IMR-90 (cell line): Measurements from ENCODE around the gene CARMIL1. TPM values are rescaled to one million over a fixed set of nuclear protein-coding genes. Genes with fewer than 3 reads are reported as not detected.

Source experiments
- ATAC-seq: fragments of 200-7000 bp; cut with Tn5 transposase; 2 replicates; pipeline ENCODE4 v1.9.1; 2020; ENCODE audit warnings: low read depth, mild to moderate bottlenecking, moderate library complexity
- BruUV-seq: library from RNA; stranded (reverse); fragments of 400-500 nt; replicated peaks from 2 replicates; lab custom pipeline; 2021; lab: Mats Ljungman, UMichigan
- CTCF ChIA-PET: fragments of 300-600 bp; formaldehyde crosslinking; extraction: SDS; loops from one replicate; lab custom pipeline; 2021; ENCODE audit warnings: antibody characterized with exemption; lab: Yijun Ruan, JAX
- POLR2A ChIA-PET: fragments of 300-600 bp; sonication (Branson Sonifier 250); formaldehyde crosslinking; loops from one replicate; lab custom pipeline; 2022; ENCODE audit warnings: antibody characterized with exemption; ENCODE audit not compliant: unreplicated experiment; lab: Charles Lee
- DNase-seq: peaks from one replicate; pipeline ENCODE4 v3.0.0; 2013
- H2AFZ ChIP-seq: replicated peaks from 2 replicates; pipeline ENCODE3; 2013; ENCODE audit warnings: low read length, mild to moderate bottlenecking; ENCODE audit not compliant: poor library complexity
- H2AK5ac ChIP-seq: 2 replicates; pipeline ENCODE4 v1.6.1; 2013; ENCODE audit warnings: low read depth, low read length, inconsistent platforms
- H2AK9ac ChIP-seq: replicated peaks from 2 replicates; pipeline ENCODE3; 2013; ENCODE audit warnings: mild to moderate bottlenecking, low read depth, low read length, moderate library complexity; ENCODE audit not compliant: poor library complexity
- H2BK120ac ChIP-seq: 2 replicates; pipeline ENCODE4 v1.6.1; 2013; ENCODE audit warnings: low read depth, low read length, inconsistent platforms
- H2BK15ac ChIP-seq: 3 replicates; pipeline ENCODE4 v1.6.1; 2013; ENCODE audit warnings: low read depth, low read length, inconsistent platforms
- H2BK20ac ChIP-seq: 2 replicates; pipeline ENCODE4 v1.6.1; 2013; ENCODE audit warnings: low read depth, mild to moderate bottlenecking, inconsistent platforms, low read length, moderate library complexity
- H2BK5ac ChIP-seq: 2 replicates; pipeline ENCODE4 v1.6.1; 2013; ENCODE audit warnings: mild to moderate bottlenecking, low read depth, low read length, inconsistent platforms; ENCODE audit not compliant: poor library complexity, severe bottlenecking
- H3K14ac ChIP-seq: replicated peaks from 2 replicates; pipeline ENCODE4 v1.6.1; 2013; ENCODE audit warnings: low read depth, low read length, inconsistent platforms
- H3K18ac ChIP-seq: 2 replicates; pipeline ENCODE4 v1.6.1; 2013; ENCODE audit warnings: low read depth, low read length, control low read depth
- H3K23ac ChIP-seq: 2 replicates; pipeline ENCODE4 v1.6.1; 2013; ENCODE audit warnings: low read depth, low read length, inconsistent platforms
- H3K27ac ChIP-seq: 2 replicates; pipeline ENCODE4 v1.5.1; 2013; ENCODE audit warnings: mild to moderate bottlenecking, control low read depth, low read length; ENCODE audit not compliant: insufficient read depth
- H3K27me3 ChIP-seq: 2 replicates; pipeline ENCODE4 v1.6.1; 2013; ENCODE audit warnings: low read length; ENCODE audit not compliant: control insufficient read depth, insufficient read depth
- H3K36me3 ChIP-seq: 2 replicates; pipeline ENCODE4 v1.6.1; 2013; ENCODE audit warnings: low read length, mixed read lengths; ENCODE audit not compliant: control insufficient read depth, insufficient read depth
- H3K4ac ChIP-seq: 2 replicates; pipeline ENCODE4 v1.6.1; 2013; ENCODE audit warnings: low read depth, low read length, inconsistent platforms
- H3K4me1 ChIP-seq: 2 replicates; pipeline ENCODE4 v1.6.1; 2013; ENCODE audit warnings: low read length, mixed read lengths; ENCODE audit not compliant: control insufficient read depth, insufficient read depth
- H3K4me2 ChIP-seq: 2 replicates; pipeline ENCODE4 v1.6.1; 2013; ENCODE audit warnings: low read depth, mild to moderate bottlenecking, control low read depth, low read length, moderate library complexity
- H3K4me3 ChIP-seq: 2 replicates; pipeline ENCODE4 v1.5.1; 2013; ENCODE audit warnings: low read depth, mild to moderate bottlenecking, control low read depth, low read length, moderate library complexity; ENCODE audit not compliant: insufficient read depth
- H3K56ac ChIP-seq: 2 replicates; pipeline ENCODE4 v1.6.1; 2013; ENCODE audit warnings: low read length, inconsistent platforms; ENCODE audit not compliant: insufficient read depth; ENCODE audit errors: extremely low read depth
- H3K79me1 ChIP-seq, 2 experiments: 2 replicates each; pipeline ENCODE4 v1.6.1; 2013; ENCODE audit warnings: low read length in 2 of 2, inconsistent platforms in 1 of 2, low read depth in 1 of 2
- H3K9ac ChIP-seq: 2 replicates; pipeline ENCODE4 v1.6.1; 2013; ENCODE audit warnings: low read depth, low read length, control low read depth
- H3K9me1 ChIP-seq: 2 replicates; pipeline ENCODE4 v1.6.1; 2013; ENCODE audit warnings: low read length, inconsistent platforms; ENCODE audit not compliant: insufficient read depth
- H3K9me3 ChIP-seq: 2 replicates; pipeline ENCODE4 v1.6.1; 2013; ENCODE audit warnings: low read length; ENCODE audit not compliant: control insufficient read depth, insufficient read depth
- H4K20me1 ChIP-seq: 2 replicates; pipeline ENCODE4 v1.6.1; 2013; ENCODE audit warnings: low read length, inconsistent platforms; ENCODE audit not compliant: insufficient read depth
- H4K5ac ChIP-seq: 2 replicates; pipeline ENCODE4 v1.6.1; 2013; ENCODE audit warnings: mild to moderate bottlenecking, low read depth, low read length, control low read depth
- H4K8ac ChIP-seq, 2 experiments: 2 replicates each; pipeline ENCODE4 v1.6.1; 2013; ENCODE audit warnings: low read depth in 2 of 2, low read length in 2 of 2, control low read depth in 1 of 2, inconsistent platforms in 1 of 2
- H4K91ac ChIP-seq: 2 replicates; pipeline ENCODE4 v1.6.1; 2013; ENCODE audit warnings: low read depth, low read length, inconsistent platforms; ENCODE audit not compliant: insufficient read depth
- BHLHE40 ChIP-seq: fragments of 150-350 bp; IDR thresholded peaks from 2 replicates; pipeline ENCODE4 v1.6.1; 2016; ENCODE audit warnings: mild to moderate bottlenecking, low read depth, low read length
- CHD1 ChIP-seq: IDR thresholded peaks from 2 replicates; pipeline ENCODE4 v1.6.1; 2012; ENCODE audit warnings: low read depth, low read length, improper control_type of control experiment
- FOS ChIP-seq: fragments of 150-350 bp; IDR thresholded peaks from 2 replicates; pipeline ENCODE4 v1.6.1; 2016; ENCODE audit warnings: low read depth, low read length
- MAFK ChIP-seq: IDR thresholded peaks from 2 replicates; pipeline ENCODE4 v1.6.1; 2012; ENCODE audit warnings: low read depth, low read length, improper control_type of control experiment
- MAZ ChIP-seq: IDR thresholded peaks from 2 replicates; pipeline ENCODE4 v1.6.1; 2012; ENCODE audit warnings: low read depth, mild to moderate bottlenecking, low read length, improper control_type of control experiment, moderate library complexity, borderline replicate concordance
- MXI1 ChIP-seq: IDR thresholded peaks from 2 replicates; pipeline ENCODE4 v1.6.1; 2012; ENCODE audit warnings: low read depth, mild to moderate bottlenecking, low read length, moderate library complexity, borderline replicate concordance
- NFE2L2 ChIP-seq: fragments of 150-350 bp; IDR thresholded peaks from 2 replicates; pipeline ENCODE4 v1.6.1; 2016; ENCODE audit warnings: low read depth, mild to moderate bottlenecking, low read length
- POLR2A ChIP-seq: IDR thresholded peaks from 2 replicates; pipeline ENCODE4 v1.6.1; 2012; ENCODE audit warnings: mild to moderate bottlenecking, low read depth, low read length
- RCOR1 ChIP-seq: IDR thresholded peaks from 2 replicates; pipeline ENCODE4 v1.6.1; 2012; ENCODE audit warnings: mild to moderate bottlenecking, low read length, improper control_type of control experiment; ENCODE audit not compliant: insufficient replicate concordance
- USF2 ChIP-seq: fragments of 150-350 bp; IDR thresholded peaks from 2 replicates; pipeline ENCODE4 v1.6.1; 2017; ENCODE audit warnings: mild to moderate bottlenecking, antibody characterized with exemption, low read length, low read depth
- WGBS, 2 experiments: methylation state at CpG; one replicate each; pipeline versions ENCODE4 v1.1.5 to v1.1.7; 2013; ENCODE audit warnings: missing lambda C conversion rate in 2 of 2; ENCODE audit not compliant: insufficient read length in 1 of 2; ENCODE audit errors: extremely low coverage in 2 of 2; 5-methylcytosine and 5-hydroxymethylcytosine counted together
- dilution Hi-C: fragments of 300-500 bp; cut with HindIII; formaldehyde crosslinking; loops from one replicate; pipeline ENCODE4 v1.14.3; 2018; ENCODE audit warnings: low sequenced_read_pairs; ENCODE audit not compliant: unreplicated experiment
- in situ Hi-C: fragments of 300-500 bp; cut with MboI; formaldehyde crosslinking; loops from 3 replicates; pipeline ENCODE4 v1.14.3; 2019; ENCODE audit warnings: low sequenced_read_pairs, inconsistent platforms, mixed read lengths
- intact Hi-C: fragments of 100-400 bp; cut with micrococcal nuclease; formaldehyde crosslinking; loops from 2 replicates; pipeline ENCODE4 v1.10.0; 2022
- polyA plus RNA-seq, 3 experiments: library from polyadenylated mRNA; depleted of rRNA; stranded (reverse); fragments of >200 nt; gene quantifications; 2 replicates each; pipeline ENCODE4 v1.2.3, GENCODE V29; 2012; ENCODE audit warnings: low replicate concordance in 1 of 3
- total RNA-seq: library from RNA; depleted of rRNA; stranded (reverse); fragments of >200 nt; gene quantifications from 2 replicates; pipeline ENCODE4 v1.2.3, GENCODE V29; 2012
- TF ChIP-seq, protein P1 (sequence below): conservative IDR thresholded peaks from 2 replicates; pipeline ENCODE4 v1.5.1; 2012; ENCODE audit warnings: mild to moderate bottlenecking, low read depth, low read length, improper control_type of control experiment
- TF ChIP-seq, protein P2 (sequence below): fragments of 150-350 bp; IDR thresholded peaks from 2 replicates; pipeline ENCODE4 v1.6.1; 2016; ENCODE audit warnings: low read depth, mild to moderate bottlenecking, low read length, moderate library complexity, borderline replicate concordance

CARMIL1 gene
- total and polyA plus RNA-seq, 2 of the 4 experiments (the other 2 are of a cell fraction), result 1.3 to 2.9 TPM

DNA sequence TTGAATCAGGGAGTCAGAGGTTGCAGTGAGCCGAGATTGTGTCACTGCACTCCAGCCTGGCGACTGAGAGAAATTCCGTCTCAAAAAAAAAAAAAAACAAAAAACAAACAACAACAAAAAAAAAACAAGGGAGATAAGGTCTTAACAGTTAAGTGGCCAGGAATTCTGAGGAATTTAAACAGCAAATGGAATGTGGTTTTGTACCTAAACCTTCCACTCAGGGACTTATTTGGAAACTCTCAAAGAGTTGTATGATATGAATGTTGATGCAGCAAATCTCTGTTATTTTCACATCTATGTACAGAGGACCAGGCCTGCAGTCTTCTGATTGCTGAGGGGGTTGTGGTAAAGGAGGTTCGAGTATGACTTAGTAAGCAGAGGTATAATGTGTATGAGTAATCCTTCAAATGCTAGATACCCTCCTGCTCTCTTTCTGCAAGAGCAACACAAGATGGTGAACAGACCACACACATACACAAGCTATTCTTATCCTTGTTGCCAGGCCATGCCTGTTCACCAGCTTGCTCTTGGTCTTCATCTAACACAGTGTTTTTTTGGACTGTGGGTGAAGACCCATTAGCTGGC, 197.9 kb downstream of the CARMIL1 start:
- no peaks in the 10 kb centered on the region for H3K36me3 ChIP-seq

More for the DNA sequence above, 197.9 kb downstream of the CARMIL1 start:
- Histone ChIP-seq H2BK20ac (no peak overlapping the region), H3K56ac (no peak overlapping the region), H3K23ac (no peak overlapping the region), H2AFZ (no peak overlapping the region), H4K8ac (no peak overlapping the region), H2BK120ac (no peak overlapping the region), H3K4me3 (no peak overlapping the region), H3K18ac (no peak overlapping the region), H3K4ac (no peak overlapping the region), H2BK15ac (no peak overlapping the region), H2BK5ac (no peak overlapping the region), H3K4me2 (no peak overlapping the region), H4K91ac (no peak overlapping the region), H3K27me3 (no peaks in the 10 kb centered on the region), H4K5ac (no peak overlapping the region), H3K14ac (no peak overlapping the region), H3K9me1 (no peaks in the 10 kb centered on the region), H3K4me1 (no peaks in the 10 kb centered on the region), H3K9me3 (no peaks in the 10 kb centered on the region), H3K79me1 (no peaks in the 10 kb centered on the region), H2AK5ac (no peak overlapping the region), H4K20me1 (no peaks in the 10 kb centered on the region), H3K9ac (no peak overlapping the region), H3K27ac (no peak overlapping the region), H2AK9ac (no peak overlapping the region)
- peak; percentile 59 for DNase-seq
- intact Hi-C loops, result no loop called here
- no CpG with 5 or more reads among the region's 4 CpGs for WGBS, 2 experiments
- no TSS peak for BruUV-seq
- dilution Hi-C loops, result no loop called here
- ChIA-PET POLR2A (no interaction called here), CTCF (interaction anchor here (1.1 kb wide), 1 partner anchor 8 kb away, joined by 3 read pairs; no protein-coding TSS in a partner anchor)
- in situ Hi-C loops, result no loop called here
- peak; percentile 67 for ATAC-seq
- TF ChIP-seq MXI1, result no peak
- TF ChIP-seq MAZ, result no peak
- TF ChIP-seq CHD1, result no peak
- TF ChIP-seq, protein P1, sequence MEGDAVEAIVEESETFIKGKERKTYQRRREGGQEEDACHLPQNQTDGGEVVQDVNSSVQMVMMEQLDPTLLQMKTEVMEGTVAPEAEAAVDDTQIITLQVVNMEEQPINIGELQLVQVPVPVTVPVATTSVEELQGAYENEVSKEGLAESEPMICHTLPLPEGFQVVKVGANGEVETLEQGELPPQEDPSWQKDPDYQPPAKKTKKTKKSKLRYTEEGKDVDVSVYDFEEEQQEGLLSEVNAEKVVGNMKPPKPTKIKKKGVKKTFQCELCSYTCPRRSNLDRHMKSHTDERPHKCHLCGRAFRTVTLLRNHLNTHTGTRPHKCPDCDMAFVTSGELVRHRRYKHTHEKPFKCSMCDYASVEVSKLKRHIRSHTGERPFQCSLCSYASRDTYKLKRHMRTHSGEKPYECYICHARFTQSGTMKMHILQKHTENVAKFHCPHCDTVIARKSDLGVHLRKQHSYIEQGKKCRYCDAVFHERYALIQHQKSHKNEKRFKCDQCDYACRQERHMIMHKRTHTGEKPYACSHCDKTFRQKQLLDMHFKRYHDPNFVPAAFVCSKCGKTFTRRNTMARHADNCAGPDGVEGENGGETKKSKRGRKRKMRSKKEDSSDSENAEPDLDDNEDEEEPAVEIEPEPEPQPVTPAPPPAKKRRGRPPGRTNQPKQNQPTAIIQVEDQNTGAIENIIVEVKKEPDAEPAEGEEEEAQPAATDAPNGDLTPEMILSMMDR, result no peak
- TF ChIP-seq, protein P2, sequence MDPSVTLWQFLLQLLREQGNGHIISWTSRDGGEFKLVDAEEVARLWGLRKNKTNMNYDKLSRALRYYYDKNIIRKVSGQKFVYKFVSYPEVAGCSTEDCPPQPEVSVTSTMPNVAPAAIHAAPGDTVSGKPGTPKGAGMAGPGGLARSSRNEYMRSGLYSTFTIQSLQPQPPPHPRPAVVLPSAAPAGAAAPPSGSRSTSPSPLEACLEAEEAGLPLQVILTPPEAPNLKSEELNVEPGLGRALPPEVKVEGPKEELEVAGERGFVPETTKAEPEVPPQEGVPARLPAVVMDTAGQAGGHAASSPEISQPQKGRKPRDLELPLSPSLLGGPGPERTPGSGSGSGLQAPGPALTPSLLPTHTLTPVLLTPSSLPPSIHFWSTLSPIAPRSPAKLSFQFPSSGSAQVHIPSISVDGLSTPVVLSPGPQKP, result no peak
- no peak for TF ChIP-seq MAFK
- TF ChIP-seq POLR2A, result no peak
- no peak for TF ChIP-seq RCOR1
- no peak for TF ChIP-seq BHLHE40
- no peak for TF ChIP-seq FOS
- TF ChIP-seq USF2, result no peak
- no peak for TF ChIP-seq NFE2L2
